ENCODE data around the gene FUT4.

DNA sequence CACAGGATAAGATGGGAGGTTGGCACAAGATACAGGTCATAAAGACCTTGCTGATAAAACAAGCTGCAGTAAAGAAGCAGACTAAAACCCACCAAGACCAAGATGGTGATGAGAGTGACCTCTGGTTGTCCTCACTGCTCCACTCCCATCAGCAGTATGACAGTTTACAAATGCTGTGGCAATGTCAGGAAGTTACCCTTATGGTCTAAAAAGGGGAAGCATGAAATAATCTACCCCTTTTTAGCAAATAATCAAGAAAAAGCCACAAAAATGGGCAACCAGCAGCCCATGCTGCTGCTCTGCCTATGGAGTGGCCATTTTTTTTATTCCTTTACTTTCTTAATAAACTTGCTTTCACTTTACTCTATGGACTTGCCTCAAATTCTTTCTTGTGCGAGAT lies 14.7 kb downstream of the FUT4 start:
- TF ChIP-seq, protein P1, sequence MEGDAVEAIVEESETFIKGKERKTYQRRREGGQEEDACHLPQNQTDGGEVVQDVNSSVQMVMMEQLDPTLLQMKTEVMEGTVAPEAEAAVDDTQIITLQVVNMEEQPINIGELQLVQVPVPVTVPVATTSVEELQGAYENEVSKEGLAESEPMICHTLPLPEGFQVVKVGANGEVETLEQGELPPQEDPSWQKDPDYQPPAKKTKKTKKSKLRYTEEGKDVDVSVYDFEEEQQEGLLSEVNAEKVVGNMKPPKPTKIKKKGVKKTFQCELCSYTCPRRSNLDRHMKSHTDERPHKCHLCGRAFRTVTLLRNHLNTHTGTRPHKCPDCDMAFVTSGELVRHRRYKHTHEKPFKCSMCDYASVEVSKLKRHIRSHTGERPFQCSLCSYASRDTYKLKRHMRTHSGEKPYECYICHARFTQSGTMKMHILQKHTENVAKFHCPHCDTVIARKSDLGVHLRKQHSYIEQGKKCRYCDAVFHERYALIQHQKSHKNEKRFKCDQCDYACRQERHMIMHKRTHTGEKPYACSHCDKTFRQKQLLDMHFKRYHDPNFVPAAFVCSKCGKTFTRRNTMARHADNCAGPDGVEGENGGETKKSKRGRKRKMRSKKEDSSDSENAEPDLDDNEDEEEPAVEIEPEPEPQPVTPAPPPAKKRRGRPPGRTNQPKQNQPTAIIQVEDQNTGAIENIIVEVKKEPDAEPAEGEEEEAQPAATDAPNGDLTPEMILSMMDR (IDR thresholded peaks at IDR 0.05 in 4 of 5, conservative IDR thresholded peaks at IDR 0.05 in 1 of 5), result no peak
- no peak for TF ChIP-seq POLR2A (IDR thresholded peaks at IDR 0.05)

All from gastrocnemius medialis (tissue), 4 donors.